GM21737 (cell line): Measurements from ENCODE around the gene INHBA.
A peak's percentile ranks its signal among the peaks of the same experiment; 100 is the strongest.

Experiments
- ATAC-seq: cut with Tn5 transposase; IDR thresholded peaks from one replicate; pipeline ENCODE4 v1.9.1; 2021; ENCODE audit warnings: mild to moderate bottlenecking, moderate library complexity; ENCODE audit not compliant: unreplicated experiment

Gene INHBA

DNA sequence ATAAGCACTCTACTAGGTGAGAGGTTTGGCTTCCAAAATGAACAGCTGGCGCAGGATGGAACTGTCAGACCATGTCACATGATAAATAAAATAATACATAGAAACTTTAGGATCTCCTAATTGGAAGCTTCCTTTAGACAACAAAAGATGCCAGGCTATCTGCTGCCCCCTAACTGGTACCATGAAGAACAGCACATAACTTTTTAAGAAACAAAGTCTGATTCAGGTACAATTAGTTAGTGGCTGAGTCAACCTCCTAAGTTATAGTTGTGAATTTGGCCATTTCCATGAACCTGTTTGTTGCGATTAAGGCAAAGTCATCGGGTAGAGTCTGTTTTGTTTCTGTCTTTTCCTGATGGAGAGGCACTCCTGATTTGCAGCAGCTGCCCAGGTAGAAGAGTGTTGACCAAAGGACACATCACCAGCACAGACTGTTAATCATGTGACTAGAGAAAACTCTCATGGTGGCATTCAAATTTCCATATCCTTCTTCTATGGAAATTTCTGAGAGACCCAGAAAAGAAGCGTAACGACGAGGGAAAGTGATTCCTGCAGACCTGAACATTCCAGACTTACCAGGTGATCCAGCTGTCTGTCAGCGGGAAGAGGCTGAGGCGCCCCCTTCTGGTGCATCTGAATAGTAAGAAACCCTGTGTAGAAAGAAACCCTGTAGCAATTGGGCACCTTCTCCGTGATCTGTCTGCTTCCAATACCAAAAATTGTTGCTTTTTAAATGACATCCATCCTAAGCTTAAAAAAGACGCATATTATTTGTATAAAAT, 8.6 kb upstream of the INHBA start:
- no peak for ATAC-seq

DNA sequence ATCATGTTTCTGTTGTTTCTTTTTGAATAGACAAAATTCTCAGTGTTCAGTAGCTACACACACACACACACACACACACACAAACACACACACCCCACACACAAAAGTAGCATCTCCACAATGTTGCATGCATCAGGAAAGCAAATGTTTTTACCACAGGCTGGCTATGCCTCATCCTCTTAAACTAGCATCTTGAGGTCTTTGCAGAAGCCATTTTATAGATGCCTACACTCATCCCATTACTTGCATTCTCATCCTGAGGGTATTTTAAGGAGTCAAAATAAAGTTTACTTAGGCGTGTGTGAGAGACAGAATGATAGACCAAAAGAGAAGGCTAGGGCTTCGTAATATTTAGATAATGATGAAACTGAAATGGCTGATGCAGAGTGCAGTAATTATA, 7.9 kb upstream of the INHBA start:
- ATAC-seq, result no peak

DNA sequence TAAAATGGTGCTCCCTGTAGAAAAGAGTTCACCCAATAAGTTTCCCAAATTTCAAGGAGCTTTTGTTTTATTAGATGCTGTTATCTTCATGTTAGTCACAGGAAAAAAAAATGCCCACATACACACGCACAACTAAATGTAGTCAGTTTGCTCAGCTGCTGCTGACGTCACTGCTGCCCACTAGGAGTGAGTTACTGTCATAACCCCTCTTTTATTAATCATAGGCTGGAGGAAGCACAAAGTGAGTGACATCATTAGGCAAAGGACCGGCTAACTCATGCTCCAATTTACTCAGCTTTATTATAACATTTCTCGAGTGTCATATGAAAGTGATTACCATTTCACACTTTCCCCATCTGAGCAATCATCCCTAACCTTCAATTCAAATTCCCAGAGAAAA, 6.7 kb upstream of the INHBA start:
- ATAC-seq, result no peak

DNA sequence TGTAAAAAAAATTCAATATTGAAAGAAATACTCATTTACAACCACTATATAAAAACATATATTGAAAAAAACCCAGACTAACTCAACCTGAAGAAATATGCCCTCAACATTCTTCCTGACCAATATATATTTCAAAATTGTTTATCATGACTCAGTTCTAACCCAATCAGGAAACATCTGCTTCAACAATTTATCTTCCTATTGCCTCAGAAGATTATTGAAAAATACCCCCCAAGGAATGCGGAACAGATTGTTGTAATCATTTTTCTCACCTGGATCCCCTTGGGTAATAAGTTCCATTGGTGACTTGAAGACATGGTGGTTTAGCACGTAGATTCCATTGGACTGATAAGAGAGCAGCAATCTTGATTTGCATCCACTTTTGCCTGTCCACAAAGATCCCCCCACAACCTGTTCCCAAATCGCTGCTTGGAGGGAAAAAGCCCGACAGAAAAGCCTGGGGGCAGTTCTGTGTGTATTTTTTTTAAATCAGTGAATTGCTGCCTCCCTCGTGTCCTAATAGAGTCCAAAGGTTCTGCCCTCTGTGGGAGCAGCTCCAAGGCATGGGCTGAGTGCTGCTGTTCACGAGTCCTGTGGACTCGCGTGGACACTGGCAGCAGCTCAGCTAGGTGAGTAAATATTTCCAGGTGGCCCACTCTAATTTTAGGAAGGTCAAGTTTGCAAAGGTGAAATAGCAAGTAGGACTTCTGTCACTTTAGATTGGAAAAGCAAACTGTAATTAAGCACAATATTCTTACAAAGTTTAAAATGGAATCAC, 5.9 kb upstream of the INHBA start:
- no peak for ATAC-seq

DNA sequence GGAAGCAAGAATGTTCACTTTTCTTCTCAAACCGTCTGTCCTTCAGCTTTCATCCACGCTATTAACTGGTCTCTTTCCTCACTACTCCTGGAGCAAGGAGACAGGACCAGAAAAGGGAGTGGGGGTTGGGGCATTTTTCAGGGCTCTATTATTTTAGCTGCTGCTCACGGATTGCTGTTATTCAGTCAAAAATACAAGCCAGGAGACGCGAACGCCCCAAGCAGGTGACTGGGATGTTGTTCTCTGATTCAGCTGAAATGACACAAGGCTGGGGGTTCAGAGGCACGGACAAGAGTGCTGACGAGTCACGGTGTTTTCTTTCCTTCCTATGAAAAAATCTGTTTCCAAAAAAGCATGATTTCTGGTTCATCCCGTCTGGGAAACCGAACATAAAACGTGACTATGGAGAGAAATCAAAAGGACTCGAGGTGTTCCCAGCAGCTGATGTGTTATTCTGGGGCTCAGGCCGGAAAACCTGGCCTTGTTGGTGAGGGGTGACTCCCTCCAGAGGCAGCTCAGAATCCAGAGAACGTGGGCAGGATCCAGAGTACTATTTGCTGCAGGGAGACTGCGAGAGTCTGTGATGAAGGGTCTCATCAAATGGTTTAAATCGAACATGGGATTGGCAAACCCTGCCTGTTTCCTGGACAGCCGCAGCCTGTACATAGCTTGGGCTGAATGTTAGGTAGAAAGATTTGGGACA, 3.5 kb upstream of the INHBA start:
- ATAC-seq, result no peak

DNA sequence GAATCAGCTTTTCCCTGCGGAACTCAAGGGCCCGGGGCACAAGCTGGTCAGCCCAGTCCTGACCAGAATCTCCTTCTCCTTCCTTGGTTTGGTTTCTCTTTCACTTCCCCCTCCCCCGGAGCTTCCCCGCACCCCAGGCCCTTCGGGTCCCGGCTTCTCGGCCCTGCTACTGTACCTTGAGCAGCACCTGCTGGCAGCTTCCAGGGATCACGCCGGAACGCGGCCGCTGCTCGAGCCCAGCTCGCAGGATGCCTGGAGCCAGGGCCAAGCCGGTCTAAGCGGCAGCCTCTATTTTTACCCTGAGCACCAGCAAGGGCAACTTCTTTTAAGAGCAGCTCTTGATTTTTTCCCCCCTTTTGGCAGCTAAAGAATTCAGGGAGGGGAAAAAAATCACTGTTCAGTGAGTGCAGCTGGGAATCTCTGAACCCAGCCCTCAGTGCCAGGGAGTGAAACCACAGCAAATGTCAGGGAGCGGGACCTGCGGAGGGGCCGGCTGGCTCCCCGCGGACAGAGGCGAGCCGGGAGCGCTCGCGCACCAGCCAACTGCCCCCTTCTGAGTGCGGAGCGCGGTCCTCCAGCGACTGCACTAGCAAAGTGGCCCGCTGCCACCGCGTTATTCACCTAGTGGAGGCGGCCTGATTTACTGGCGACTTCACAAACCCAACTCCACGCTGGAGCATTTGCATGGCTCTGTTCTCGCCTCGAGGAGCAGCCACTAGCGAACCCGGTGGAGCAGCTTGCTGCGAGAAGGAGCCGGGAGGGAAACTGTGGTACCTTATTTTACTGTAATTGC, 2.4 kb upstream of the INHBA start:
- ATAC-seq, result peak; percentile 97

DNA sequence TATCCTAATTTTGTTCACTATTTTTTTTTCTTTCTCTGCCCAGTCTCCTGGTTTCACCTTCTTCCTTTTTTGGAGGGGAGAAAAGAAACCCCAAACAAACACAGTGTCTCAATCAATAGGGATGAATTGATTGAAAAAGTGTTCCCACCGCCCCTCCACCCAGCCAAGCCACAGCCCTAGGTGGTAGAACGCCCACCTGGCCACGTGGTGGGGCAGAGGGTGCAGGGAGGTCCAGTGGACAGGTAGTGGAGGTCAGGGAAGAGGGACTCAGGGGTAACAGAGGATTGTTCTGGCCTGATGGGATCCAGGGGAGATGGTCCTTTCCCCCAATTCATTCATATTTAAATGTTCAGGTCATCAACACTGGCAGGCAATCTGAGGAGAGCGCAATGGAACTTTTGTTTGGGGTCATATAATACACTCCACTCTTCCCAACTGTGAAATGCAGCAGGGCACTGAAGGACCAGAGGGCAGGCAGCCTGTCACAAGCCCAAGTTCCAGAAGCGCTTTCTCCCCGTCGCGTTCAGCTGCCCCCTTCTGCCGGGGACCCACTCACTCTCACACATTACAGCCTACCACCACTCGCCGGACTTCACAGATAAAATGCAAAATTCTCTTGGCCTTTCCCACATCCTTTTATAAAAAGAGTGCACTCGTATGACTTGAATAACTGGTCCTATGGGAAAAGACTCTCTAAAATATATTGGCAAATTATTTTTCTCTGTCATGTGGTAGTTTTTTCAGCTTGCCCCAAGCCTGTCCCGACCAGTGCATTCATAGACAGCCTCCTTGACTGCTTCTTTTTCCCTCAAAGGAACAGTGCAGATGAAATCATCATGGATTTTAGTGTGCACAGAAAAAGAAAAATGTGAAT, 1.6 kb downstream of the INHBA start:
- no peak for ATAC-seq

DNA sequence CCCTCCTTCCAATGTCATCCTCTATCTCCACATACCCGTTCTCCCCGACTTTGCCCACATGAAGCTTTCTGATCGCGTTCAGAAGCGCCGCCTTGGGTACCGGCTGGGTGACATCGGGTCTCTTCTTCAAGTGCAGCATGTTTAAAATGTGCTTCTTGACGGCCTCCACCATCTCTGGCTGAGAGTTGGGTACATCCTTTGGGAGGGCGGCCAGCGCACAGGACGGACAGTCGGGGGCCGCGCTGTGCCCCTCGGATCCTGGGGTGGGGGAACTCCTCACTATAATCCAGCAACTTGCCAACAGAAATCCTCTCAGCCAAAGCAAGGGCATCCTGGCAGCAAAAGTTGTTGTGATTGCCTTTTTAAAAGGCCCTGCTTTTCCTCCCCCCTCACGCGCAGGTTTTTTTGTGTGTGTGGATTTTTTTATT, 2.8 kb downstream of the INHBA start:
- ATAC-seq, result no peak

DNA sequence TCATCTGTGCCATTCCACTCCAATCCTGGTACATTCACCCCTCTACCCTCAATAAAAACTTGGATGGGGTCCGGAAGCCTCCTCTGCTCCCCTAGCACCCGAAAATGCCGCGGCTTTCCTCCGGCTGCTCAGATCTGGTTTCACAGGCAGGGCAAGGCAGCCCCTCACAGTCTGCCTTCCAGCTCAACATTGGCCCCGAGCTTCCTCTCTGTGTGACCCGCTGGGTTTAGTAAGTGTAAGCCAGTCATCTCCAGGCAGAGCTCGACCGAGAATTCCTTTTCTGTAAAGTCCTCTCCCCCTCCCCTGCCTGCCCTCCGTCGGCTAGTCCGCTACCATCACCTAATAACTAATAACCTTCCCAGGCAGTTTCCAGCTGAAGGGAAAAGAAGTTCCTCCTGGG, 3.4 kb downstream of the INHBA start:
- ATAC-seq, result no peak

DNA sequence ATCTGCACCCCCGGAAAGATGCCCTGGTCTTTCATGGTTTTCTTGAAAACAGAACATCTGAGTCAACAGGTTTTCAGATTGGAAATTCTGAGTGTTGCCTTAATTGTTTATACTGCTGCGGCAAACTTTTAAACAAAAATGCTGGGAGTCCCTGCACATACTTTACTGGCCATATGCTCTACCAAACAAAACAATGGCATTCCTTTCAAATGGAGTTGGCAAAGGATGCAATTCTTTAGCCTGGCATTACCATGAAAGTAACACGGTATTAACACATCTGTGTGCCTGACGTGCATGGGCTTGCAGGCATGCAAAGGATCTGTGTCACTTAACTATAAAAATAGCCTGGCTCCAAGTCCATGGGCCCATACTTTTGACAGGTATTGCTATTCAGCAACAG, 4.2 kb downstream of the INHBA start:
- no peak for ATAC-seq

DNA sequence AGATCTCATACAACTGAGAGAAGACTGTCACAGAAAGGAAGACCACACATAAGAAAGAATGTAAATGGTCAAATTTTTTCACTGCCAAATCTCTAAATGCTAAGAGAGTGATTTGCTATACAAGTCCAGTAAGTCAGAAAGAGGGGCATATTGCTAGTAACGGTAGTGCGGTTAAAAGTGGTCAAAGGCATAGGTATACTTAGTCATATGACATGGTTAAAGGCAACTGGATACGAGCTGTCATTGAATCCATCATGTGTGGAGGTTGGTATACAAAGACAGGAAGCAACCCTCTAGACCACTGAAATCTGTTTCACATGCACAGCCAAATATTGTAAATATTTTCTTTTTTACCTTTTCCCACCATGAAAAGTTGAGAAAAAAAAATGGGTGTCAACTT, 4.8 kb downstream of the INHBA start:
- ATAC-seq, result no peak

DNA sequence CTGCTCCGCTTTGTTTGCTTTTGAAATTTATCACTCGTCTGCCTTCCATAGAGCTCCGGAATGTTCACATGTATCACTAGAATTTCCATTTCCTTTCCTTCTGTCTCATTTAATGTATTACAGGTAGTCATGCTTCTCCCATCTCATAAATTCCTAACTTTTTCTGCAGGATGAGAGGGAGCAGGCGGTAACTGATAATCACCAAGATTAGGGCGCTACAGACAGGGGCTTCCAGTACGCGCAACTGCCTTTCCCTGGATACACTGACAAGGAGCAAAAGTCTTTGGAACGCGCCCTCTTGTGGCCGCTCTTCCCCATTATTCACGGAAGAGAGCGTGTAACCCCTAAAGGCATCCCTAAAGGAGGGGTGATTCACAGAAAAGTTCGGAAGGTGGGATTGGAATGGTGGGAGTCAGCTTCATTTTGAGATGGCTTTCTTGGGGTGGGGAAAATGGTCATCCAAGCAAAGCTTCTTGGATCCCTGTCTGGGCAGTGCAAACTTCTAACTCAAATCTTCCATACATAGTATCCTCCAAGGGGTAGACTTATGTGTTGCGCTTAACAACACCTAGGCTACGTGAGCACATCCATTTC, 6.5 kb downstream of the INHBA start:
- no peak for ATAC-seq

DNA sequence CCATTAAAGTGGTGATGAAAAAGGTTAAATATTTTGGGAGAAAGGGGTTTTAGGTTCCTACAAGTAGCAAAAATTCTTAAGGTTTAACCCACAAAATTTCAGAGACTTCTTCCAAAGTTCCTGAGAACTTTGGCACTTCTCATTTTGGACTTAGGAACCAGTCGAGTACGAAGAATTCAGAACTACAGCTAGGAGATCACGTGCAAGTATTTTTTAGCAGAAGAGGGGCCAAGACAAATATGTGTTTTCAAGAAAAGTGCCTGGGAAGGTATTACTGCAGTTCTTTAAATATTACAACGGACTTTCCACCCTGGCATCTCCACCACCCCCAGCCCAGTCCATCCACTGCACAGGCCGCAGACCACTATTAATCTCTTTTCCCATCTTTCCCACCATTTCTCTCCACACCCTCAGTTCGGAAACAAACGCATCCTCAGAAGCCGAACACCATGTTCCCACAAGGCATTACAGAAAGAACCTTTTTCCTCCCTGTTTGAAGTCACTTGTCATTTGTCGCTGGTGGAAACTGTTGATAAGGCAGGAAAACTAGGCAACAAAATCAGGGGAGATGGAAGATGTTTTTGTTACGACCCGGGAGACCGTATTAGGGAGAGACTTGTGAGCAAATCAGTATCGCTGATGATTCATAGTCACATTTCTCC, 7.1 kb downstream of the INHBA start:
- no peak for ATAC-seq

DNA sequence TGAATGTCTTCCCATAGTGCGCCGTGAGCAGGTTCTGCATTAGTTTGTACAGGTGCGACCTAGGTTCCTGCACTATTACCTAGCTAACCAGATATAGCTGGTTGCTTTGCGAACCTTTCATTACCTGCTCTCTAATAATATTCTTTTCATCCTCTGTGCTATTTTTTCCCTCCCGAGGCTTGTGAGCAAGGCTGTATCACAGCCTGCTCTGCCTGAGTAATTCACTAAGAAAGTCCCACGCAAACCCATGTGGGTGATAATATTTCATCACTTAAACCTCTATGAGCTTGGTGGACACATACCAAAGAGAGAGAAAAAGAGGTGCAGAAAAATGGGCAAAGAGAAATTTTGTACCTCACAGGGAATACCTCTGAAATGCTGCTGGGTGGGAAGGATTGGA, 8.4 kb downstream of the INHBA start:
- ATAC-seq, result no peak

DNA sequence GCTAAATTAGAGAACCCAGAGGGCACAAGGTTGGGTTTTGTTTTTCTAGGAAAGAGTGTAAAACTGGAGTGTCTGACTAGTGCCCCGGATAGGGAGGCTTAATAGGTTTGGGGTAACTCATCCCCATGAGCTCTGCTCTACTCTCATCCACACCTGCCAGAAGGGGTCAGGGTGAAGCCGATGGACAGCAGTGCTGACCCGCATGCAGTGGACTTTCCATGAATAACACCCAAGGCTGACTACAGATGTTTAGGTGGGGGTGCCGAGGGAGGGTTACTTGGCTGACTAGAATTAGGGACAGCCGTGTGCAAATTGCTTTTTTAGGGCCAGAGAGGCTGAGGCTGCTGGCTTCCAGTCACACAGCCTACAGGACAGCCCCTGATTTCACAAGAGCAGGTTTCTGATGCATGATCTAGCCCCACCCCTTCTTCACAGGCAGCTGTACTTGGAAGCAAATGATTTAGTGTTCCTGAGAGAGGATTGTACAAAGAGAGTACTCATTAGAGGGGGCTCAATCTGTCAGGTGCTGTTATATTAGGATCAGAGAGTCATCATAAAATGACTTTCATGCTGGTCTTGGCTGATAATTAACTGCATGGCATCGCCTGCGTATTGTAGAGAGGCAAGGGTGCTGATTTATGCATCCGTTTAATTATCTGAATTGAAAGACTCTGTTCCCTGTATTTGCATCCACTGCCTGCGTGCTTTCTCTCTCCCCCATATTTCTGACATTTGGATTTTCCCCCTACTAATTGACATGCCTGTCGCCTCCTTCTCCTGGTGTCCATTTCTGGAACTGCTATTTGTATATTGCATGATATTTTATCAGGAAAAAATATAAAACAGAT, 9.5 kb downstream of the INHBA start:
- ATAC-seq, result no peak

DNA sequence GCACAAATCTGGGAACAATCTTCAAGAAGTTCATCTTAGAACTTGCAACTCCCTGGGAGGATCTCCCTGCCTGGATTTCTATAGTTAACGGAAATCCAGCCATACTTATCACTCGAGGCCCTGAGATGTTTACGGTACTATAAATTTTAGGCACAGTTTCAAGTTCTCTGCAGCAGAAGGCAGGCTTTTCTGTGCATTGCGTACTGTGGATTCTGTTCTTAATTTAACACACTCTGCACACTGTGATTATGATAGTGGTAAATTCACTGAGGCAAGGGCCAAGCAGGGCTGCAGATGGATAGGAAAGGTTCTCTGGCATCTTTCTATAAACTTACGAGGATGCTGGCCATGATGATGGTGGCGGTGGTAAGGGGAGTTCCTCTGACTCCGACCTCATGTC, 10.6 kb downstream of the INHBA start:
- ATAC-seq, result no peak

DNA sequence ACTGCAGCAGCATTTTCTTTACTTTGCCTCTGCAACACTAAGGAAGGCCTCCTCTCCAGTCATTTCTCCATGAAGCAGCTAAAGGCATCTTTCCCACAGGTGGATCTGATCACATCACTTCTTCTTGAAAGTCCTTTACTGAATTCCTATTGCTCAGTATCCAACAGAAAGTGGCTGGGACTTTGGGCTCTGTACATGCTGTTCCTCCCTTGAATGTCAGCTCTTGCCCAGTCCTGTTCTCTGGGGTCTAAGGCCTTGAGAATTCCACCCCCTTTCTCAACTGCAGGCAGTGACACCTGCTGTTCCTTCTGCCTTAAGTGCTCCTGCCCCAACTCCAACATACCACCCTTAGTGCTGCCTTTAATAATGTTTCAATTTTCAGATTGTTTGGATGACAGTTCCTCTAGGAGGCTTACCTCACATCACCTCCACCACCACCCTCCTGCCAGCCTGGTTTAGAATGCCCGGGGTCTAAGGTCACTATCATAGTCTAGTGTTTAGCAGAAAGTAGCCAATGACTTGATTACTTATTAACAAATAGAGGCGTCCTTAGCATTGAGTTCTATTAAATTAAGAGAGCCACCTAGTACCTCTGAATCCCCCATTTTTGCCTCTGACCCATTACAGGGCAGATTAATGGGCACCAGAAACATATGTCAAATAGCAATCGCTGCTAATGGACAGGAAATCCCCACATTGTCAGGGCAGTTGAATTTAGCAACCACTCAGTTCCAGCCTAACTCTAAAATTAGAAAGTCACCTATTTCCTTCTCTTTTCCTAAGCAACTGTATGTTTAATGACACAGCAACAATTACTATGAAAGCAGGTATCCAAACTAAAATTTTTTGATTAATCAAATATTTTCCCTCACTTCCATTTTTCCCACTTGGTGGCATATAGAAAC, 11.4 kb downstream of the INHBA start:
- ATAC-seq, result no peak
